Measurements from ENCODE around the gene ASB3. TPM values are rescaled to one million over a fixed set of nuclear protein-coding genes. Genes with fewer than 3 reads are reported as not detected.

ASB3 gene
- total RNA-seq, 4 donors from 2014 or later, result 15.6 to 25.8 (median 21.1) TPM

- TF ChIP-seq CTCF (IDR thresholded peaks at IDR 0.05; ENCODE audit: low read depth), result no peak
These were observed 118.1 kb downstream of the ASB3 start for GRCh38 chr2:53668624-53669026.

- no peak for TF ChIP-seq CTCF (IDR thresholded peaks at IDR 0.05; ENCODE audit: low read depth)
These were observed 125.9 kb downstream of the ASB3 start for GRCh38 chr2:53660886-53661285.

GRCh38 chr2:53655256-53655655, 131.5 kb downstream of the ASB3 start:
- no peak for TF ChIP-seq CTCF (IDR thresholded peaks at IDR 0.05; ENCODE audit: low read depth)

- TF ChIP-seq CTCF (IDR thresholded peaks at IDR 0.05; ENCODE audit: low read depth), result no peak
These were observed 132.4 kb downstream of the ASB3 start for GRCh38 chr2:53654396-53654795.

- no peak for TF ChIP-seq CTCF (IDR thresholded peaks at IDR 0.05; ENCODE audit: low read depth)
These were observed 134.6 kb downstream of the ASB3 start for GRCh38 chr2:53652131-53652530.

GRCh38 chr2:53646788-53647187, 140.0 kb downstream of the ASB3 start:
- no peak for TF ChIP-seq CTCF (IDR thresholded peaks at IDR 0.05; ENCODE audit: low read depth)

- TF ChIP-seq CTCF (IDR thresholded peaks at IDR 0.05; ENCODE audit: low read depth), result no peak
These were observed 145.5 kb downstream of the ASB3 start for GRCh38 chr2:53641290-53641689.

Data from subcutaneous adipose tissue (tissue), 4 donors.